ENCODE results near the gene CCDC137.

CCDC137 gene

DNA sequence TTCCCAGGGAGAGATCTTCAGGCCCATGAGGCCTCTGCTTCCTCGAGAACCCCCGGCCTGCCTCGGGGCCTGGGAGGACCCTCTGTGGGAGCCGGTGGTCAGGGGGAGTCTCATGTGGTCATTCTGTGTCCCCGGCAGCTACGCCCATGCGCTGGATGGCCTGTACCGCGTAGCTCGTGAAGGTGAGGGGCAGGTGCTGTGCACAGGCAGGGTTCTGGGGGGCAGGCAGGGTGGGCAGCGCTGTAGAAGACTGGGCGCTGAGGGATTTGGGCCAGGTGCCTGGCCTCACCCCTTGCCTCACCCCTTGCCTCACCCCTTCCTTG is 50.1 kb downstream of the CCDC137 start:
- no peak for DNase-seq (ENCODE audit: low read depth in 2 of 2)

DNA sequence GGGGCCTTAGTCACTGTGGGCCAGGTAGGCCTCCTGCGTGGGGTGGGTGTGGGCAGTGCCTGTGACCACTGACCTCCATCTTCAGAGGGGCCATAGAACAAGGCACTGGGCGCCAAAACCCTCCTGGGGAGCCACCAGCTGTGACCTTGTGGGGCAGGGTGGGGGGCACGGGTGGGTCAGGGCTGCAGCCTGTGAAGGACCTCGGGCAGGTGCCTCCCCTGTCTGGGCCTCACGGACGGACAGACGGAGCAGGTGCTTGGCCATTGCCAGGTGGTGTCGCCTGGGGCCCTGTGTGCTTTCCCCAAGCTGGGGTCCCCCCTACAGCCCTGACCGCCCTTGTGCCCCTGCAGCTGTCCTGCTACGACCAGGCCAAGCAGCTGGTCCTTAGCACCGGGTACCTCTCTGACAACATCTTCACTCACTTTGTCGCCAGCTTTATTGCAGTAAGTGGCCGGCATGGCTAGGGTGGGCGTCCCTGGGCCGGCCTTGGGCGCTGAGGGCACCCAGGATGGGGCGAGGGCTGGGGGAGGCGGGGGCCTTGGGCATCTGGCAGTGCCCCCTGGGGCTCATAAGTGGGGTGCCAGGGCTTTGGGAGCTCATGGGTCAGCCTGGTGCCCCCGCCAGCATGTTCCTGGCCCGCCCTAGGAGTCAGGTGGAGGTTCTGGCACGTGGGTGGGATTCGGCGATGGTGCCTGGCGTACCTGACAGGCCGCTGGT is 50.7 kb downstream of the CCDC137 start:
- no peak for DNase-seq (ENCODE audit: low read depth in 2 of 2)

DNA sequence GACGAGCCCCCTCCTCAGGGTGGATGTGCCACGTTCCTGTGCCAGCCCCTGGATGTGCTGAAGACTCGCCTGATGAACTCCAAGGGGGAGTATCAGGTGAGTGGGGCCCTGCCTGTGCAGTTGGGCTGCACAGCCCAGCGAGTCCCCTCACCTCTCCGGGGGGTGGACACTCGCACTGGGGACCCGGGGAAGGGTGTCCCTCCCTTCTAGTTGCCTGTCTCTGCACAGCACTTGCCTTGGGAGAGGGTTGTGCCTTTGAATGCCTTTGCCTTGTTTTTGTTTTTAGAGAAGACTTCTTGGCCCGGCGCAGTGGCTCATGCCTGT is 51.2 kb downstream of the CCDC137 start:
- no peak for DNase-seq (ENCODE audit: low read depth in 2 of 2)

DNA sequence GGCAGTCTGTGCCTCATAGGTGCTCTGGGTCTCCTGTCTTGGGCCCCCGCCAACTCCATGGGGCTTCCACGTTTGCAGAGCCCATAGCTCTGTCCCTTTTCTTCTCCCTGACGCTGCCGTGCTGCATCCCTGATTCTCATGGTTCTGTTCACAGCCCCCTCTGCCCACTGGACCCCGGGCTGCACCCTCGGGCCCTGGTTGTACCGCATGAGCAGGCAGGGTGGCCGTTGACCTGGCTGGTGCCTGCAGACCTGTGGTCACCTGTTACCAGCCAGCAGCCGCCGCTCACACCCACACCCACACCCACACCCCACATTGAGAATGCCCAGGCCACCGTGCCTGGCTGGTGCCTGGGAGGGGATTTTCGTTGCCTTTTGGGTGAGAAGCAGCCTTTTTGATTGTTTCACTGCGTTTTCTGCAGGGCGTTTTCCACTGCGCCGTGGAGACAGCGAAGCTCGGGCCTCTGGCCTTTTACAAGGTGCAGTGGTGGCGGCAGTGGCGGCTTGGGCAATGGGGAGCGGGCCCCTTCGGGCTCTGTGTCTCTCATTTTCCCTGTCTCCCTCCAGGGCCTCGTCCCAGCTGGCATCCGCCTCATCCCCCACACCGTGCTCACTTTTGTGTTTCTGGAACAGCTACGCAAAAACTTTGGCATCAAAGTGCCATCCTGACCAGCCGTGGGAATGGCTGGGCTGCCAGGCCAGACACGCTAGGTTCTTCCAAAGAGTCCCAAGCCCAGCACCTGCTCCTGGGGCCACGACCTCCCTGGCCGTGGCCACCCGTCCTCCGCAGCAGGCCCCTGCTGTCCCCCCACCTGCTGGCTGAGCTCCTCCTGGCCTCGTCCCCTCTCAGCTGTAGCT is 53.1 kb downstream of the CCDC137 start:
- no peak for DNase-seq (ENCODE audit: low read depth in 2 of 2)

DNA sequence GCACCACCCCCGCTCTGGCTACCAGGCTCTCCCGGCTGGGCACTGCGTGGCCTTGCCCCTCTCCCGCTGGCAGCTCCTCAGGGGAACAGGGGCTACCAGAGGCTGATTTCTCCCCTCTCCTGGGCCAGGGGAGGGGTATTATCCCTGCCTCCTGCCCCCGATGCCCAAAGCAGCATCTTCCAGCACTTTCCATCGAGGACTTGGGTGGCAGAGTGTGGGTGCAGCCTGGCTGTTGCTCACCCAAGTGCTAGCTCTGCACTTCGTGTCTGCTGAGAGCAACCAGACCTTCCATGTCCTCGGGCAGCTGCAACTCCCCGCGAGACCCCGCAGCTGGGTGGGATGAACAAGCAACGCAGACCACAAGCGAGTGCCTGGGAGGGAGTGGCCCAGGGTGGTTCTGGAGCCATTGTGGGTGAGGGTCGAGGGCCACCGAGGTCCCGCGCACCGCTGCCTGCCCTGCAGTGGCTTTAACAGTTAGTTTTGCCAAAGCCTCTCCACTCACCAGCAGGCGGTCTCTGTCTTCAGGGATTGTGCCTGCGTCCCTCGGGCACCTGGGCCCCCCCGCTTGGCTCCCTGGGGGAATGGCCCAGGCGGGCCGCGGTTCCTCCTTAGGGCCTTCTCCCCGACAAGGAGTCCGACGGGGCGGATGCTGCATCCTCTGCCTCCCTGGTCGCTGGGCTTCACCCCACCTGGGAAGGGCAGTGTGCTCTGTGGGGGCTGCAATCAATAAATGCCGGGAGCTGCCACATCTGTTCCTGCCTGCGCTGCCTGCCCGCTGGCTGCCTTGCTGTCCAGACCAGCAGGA is 53.9 kb downstream of the CCDC137 start:
- no peak for DNase-seq (ENCODE audit: low read depth in 2 of 2)

DNA sequence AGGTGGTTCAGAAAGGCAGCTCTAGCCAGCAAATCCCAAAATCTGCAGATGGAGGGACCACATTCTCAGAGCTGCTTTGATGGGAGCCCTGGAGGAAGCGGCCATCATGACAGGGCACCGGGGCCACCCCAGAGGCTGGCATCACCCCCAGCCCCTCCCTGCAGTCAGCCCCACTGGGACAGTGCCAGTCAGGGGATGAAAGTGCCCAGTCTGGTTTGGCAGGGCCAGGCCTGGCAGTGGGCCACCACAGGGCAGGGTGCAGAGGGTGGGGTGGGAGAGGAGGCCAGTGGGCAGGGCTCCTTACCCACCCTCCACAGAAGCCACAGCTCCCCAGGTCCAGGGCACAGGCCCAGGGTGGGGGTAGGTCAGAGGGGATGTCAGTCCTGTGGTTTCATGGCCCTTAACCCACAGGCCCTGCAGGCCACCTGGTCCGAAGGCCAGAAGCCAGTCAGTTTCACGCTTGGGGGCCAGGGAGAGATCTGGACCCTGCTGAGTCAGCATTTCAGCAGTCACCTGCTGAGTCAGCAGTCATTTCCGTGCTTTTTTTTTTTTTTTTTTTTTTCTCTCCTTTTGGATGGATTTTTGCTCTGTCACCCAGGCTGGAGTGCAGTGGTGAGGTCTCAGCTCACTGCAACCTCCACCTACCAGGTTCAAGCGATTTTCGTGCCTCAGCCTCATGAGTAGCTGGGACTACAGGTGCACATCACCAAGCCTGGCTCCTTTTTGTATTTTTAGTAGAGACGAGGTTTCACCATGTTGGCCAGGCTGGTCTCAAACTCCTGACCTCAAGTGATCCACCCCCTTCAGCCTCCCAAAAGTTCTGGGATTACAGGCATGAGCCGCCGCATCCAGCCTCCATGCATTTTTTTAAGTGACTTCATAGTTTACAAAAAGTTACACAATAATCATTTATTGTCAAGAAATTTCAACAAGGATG is 55.9 kb downstream of the CCDC137 start:
- DNase-seq (ENCODE audit: low read depth in 2 of 2): no peak

All from stimulated activated CD8-positive, alpha-beta memory T cell treated with anti-CD3 and anti-CD28 coated beads, Interleukin-7, amount 100 ng/mL, for 4 hours (primary cell).